Osteoblast (primary cell): ENCODE measurements around the gene HMCN1. TPM values are rescaled to one million over a fixed set of nuclear protein-coding genes. Genes with fewer than 3 reads are reported as not detected.

Experiments
- DNase-seq: peaks from one replicate; pipeline ENCODE4 v3.0.0; 2011; ENCODE audit warnings: low spot score, mixed read lengths; ENCODE audit not compliant: insufficient read length; ENCODE audit errors: missing footprints
- H2AFZ ChIP-seq: 2 replicates; pipeline ENCODE4 v1.6.0; 2011; ENCODE audit warnings: mild to moderate bottlenecking, low read length
- H3K27ac ChIP-seq: 2 replicates; pipeline ENCODE4 v1.5.1; 2011; ENCODE audit warnings: mild to moderate bottlenecking, low read depth, low read length, moderate library complexity
- H3K27me3 ChIP-seq: 2 replicates; pipeline ENCODE4 v1.6.0; 2012; ENCODE audit warnings: mild to moderate bottlenecking, control low read depth, inconsistent platforms, low read length, moderate library complexity; ENCODE audit not compliant: insufficient read depth
- H3K36me3 ChIP-seq: 2 replicates; pipeline ENCODE4 v1.5.1; 2011; ENCODE audit warnings: mild to moderate bottlenecking, low read length, control low read depth, moderate library complexity; ENCODE audit not compliant: insufficient read depth
- H3K4me1 ChIP-seq: 2 replicates; pipeline ENCODE4 v1.5.1; 2011; ENCODE audit warnings: mild to moderate bottlenecking, low read length, control low read depth, moderate library complexity; ENCODE audit not compliant: insufficient read depth
- H3K4me2 ChIP-seq: 2 replicates; pipeline ENCODE4 v1.6.0; 2011; ENCODE audit warnings: mild to moderate bottlenecking, low read length; ENCODE audit not compliant: insufficient read depth
- H3K4me3 ChIP-seq: fragments of 200-600 bp; sonication (generic); 3 replicates; pipeline ENCODE4 v1.5.1; 2012; ENCODE audit warnings: mild to moderate bottlenecking, low read length, inconsistent platforms; ENCODE audit not compliant: insufficient read depth
- H3K79me2 ChIP-seq: 2 replicates; pipeline ENCODE4 v1.6.0; 2012; ENCODE audit warnings: mild to moderate bottlenecking, low read length, control low read depth, inconsistent platforms; ENCODE audit not compliant: insufficient read depth
- H3K9me3 ChIP-seq: 2 replicates; pipeline ENCODE4 v1.5.1; 2011; ENCODE audit warnings: low read depth, low read length, control low read depth
- H4K20me1 ChIP-seq: 2 replicates; pipeline ENCODE4 v1.6.0; 2012; ENCODE audit warnings: mild to moderate bottlenecking, low read length, control low read depth; ENCODE audit not compliant: insufficient read depth
- CTCF ChIP-seq: IDR thresholded peaks from 2 replicates; pipeline ENCODE4 v1.5.1; 2011; ENCODE audit warnings: mild to moderate bottlenecking, low read depth, low read length, moderate library complexity; ENCODE audit errors: extremely low read depth
- total RNA-seq: library from RNA; depleted of rRNA; stranded (reverse); fragments of >200 nt; gene quantifications from 2 replicates; pipeline ENCODE4 v1.2.3, GENCODE V29; 2012

The HMCN1 gene
- total RNA-seq, 1 donor: 178 TPM

DNA sequence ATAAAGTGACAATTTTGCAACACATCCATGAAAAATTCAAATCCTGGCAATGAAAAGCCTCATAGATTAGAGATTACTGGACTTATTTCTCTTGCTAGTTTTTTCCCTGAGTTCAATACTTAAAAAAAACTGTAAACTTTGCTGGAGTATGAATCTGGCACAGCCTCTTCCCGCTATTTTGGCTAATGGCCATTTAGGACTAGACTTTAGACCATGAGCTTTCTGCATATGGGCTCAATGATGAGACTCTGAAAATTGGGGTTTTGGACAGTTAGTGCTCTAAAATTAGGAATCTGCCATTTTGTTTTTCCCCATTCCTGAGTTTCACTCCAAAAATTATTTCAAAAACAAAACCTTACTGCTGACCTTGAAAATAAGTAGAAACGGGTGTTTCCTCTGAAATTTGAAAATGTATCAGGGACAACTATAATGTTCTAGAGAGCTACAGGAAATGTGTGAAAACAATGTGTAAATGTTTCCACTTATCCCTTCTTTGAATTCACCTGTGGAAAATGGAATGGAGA is 137.5 kb downstream of the HMCN1 start:
- DNase-seq: no peak
- H3K4me2 ChIP-seq: no peak overlapping the region
- H3K9me3 ChIP-seq: no peaks in the 10 kb centered on the region
- no peaks in the 10 kb centered on the region for H3K36me3 ChIP-seq
- no peaks in the 10 kb centered on the region for H3K4me1 ChIP-seq
- H3K79me2 ChIP-seq: no peaks in the 10 kb centered on the region
- no peak overlapping the region for H3K27ac ChIP-seq
- H2AFZ ChIP-seq: no peak overlapping the region
- H3K4me3 ChIP-seq: no peak overlapping the region
- no peaks in the 10 kb centered on the region for H3K27me3 ChIP-seq
- TF ChIP-seq CTCF: no peak
- no peaks in the 10 kb centered on the region for H4K20me1 ChIP-seq

GRCh38 chr1:185874246-185874645 is 140.1 kb downstream of the HMCN1 start:
- no peak for DNase-seq
- Histone ChIP-seq H3K4me3 (no peak overlapping the region), H3K27ac (no peak overlapping the region), H2AFZ (no peak overlapping the region), H3K4me1 (no peaks in the 10 kb centered on the region), H4K20me1 (no peaks in the 10 kb centered on the region), H3K27me3 (no peaks in the 10 kb centered on the region), H3K4me2 (no peak overlapping the region), H3K79me2 (no peaks in the 10 kb centered on the region), H3K36me3 (no peaks in the 10 kb centered on the region), H3K9me3 (no peaks in the 10 kb centered on the region)
- TF ChIP-seq CTCF: no peak

DNA sequence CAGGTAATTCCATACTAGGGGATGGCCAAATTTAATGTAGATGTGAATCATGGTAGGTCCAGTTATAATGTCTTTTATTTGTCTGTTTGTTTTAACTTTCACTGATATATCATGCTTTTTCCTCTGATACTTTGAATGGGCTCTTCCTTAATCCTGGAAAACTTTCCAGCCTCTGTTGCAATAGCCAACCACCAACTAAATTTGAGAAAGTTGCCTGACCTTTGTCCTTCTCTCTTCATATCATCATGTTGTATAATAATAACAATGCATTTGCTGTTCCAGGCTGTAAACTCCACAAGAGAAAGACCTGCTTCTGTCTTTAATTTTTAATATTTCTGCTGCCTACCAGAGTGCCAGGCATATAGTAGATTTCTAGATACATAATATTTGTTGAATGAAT is 146.1 kb downstream of the HMCN1 start:
- Histone ChIP-seq H3K4me1 (no peaks in the 10 kb centered on the region), H3K79me2 (no peaks in the 10 kb centered on the region), H2AFZ (no peak overlapping the region), H3K27ac (no peak overlapping the region), H3K9me3 (no peaks in the 10 kb centered on the region), H3K4me2 (no peak overlapping the region), H3K27me3 (no peaks in the 10 kb centered on the region), H4K20me1 (no peaks in the 10 kb centered on the region), H3K36me3 (no peaks in the 10 kb centered on the region), H3K4me3 (no peak overlapping the region)
- DNase-seq: no peak
- TF ChIP-seq CTCF: no peak

DNA sequence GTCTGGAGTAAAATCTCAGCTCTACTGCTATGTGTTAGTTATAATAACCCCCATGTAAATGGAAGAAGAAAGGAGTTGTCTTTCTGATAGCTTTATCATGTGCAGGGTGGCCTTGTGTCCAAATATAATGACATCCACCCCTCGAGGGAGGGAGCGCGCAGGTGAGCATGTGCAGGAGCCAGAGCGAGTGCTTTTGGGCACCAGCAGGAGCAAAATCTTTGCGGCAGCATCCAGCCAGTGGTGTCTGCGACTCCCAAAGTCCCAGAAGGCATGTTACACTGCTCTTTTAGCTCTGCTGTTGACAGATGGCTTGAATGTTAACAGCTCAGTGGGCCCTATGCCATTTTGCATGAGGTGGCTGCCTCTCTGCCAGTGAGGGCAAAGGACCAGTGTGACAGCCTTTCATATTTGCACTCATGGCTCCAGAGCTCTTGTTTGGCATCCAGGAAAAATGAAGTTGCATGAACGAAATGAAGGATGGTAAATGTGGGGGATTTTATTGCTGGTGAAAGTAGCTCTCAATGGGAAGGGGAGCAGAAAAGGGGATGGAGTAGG is 146.7 kb downstream of the HMCN1 start:
- no peak for DNase-seq
- Histone ChIP-seq H3K9me3 (no peaks in the 10 kb centered on the region), H3K79me2 (no peaks in the 10 kb centered on the region), H3K27ac (no peak overlapping the region), H4K20me1 (no peaks in the 10 kb centered on the region), H2AFZ (no peak overlapping the region), H3K4me3 (no peak overlapping the region), H3K4me1 (no peaks in the 10 kb centered on the region), H3K27me3 (no peaks in the 10 kb centered on the region), H3K36me3 (no peaks in the 10 kb centered on the region), H3K4me2 (no peak overlapping the region)
- TF ChIP-seq CTCF: no peak
